Measurements from ENCODE around the gene PREX1.

Gene PREX1

DNA sequence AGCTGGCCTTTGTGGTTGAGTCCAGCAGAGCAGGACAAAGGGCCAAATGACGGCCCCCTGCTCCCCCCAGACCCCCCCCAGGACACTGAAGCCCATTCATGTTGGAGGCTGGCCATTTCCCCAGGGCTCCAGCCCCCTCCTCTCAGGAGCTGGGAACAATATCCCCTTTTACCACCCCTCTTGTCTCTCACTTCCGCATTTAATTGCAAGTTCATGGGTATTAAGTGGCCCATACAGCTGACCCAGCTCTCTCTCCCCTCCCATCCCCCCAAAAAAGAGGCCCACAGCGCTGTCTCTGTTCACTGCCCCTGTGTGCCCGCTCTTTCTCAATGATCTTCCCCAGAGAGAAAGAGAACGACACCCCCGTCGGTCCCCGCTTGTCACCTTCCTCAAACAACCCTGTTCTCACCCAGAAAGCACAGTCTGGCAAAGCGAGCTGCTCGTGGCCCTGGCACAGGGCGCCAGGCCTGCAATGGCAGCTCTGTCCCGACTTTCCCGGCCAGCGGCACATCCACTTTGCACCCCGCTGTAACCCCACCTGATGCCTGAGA lies 30.4 kb downstream of the PREX1 start:
- in situ Hi-C loops (cut with MboI; ENCODE audit: low sequenced_read_pairs): no loop called here

DNA sequence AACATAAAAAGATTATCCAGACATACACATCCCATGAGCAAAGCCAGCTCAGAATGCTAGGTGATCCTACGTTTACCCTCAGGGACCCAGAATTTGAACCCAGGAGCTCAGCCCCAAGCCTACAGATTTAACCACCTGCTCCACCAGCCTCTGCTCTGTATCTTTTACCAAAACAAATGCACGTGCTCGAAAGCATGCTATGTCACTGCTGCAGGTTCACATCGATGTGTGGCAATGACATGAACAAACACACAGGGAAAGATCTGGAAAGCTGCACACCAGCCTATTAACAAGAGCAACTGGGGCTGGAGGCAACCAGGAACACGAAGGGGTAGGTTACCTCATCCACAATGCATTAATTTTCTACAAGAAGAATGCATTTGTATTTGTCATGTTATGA lies 32.1 kb downstream of the PREX1 start:
- in situ Hi-C loops (cut with MboI; ENCODE audit: low sequenced_read_pairs): no loop called here

DNA sequence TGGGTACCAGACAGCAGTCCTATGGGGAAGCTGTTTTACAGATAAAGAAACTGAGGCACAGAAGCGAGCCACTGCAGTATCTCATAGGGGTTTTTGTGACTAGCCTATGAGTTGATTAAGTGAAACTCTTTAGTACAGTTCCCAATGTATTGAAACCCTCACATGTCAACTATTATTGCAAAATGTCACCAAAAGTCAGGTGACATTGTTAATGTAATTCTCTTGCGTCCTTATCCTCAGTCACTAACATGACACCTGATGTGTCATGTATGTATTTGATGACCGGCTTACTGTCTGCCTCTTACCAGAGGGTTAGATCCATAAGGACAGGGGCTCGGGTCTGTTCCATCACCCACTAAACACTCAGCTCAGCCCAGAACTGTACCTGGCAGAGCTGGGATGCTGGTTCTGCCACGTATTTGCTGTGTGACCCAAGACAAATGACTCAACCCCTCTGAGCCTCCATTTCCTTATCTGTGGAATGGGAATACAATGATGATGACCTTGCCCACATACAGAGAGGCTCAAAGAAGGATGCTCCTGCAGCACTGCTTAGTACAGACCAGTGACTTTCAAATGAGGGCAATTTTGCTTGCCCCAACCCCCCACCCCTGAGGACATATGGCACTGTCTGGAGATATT lies 32.9 kb downstream of the PREX1 start:
- in situ Hi-C loops (cut with MboI; ENCODE audit: low sequenced_read_pairs): no loop called here

DNA sequence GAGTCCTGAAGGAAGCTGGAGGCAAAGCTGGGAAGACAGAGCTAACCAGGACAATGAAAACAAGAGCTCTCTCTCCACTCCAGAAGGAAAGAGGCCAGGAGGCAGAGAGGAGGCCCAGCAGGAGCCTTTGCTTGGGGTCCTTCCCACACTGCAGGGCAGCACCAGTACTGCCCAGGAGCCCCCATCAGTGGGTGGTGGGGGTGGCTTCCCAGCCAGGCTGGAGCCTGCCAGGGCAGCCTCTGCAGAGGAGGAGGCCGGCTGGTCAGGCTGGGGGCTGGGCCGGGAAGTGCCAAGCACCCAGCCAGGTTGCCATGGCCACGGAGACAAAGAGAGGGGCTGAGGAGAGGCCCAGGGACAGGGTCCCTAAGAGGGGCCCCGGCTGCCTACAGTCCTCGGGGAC lies 33.4 kb downstream of the PREX1 start:
- in situ Hi-C loops (cut with MboI; ENCODE audit: low sequenced_read_pairs): no loop called here

DNA sequence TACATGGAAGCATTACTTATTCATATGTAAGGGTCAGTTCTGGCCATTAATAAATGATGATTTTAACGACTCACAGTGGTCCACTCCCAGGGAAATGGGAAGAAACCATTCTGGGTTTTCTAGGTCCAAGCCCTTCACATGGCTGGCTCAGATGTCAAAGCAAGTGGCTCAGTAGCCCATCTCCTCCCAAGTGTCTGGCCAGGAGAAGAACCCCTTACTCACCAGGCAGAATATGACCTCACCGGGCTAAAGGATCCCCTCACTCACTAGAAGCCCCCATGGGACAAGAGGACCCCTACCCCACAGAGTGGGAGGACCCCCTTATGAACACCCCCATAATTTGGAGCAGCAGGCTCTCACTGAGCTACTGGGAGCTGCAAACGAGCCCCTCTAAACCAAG lies 34.0 kb downstream of the PREX1 start:
- in situ Hi-C loops (cut with MboI; ENCODE audit: low sequenced_read_pairs): no loop called here

DNA sequence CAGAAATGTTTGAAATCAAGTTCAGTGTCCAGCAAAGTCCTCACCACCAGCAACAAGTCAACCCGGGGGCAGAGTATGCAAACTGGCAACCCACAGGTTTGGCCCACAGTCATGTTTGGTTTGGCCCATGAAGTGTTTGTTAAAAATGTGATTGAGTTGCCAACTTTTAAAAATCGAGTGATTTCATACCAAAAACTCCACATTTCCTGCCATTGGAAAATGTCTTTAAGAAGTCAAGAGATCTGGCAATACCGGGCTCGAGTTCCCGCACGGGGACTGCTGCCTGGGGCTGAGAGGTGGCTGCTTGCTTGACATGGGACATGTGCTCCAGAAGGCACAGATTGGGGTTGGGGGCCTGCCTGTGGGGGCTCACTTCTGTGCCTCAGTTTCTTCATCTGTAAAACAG lies 36.1 kb downstream of the PREX1 start:
- in situ Hi-C loops (cut with MboI; ENCODE audit: low sequenced_read_pairs): no loop called here

DNA sequence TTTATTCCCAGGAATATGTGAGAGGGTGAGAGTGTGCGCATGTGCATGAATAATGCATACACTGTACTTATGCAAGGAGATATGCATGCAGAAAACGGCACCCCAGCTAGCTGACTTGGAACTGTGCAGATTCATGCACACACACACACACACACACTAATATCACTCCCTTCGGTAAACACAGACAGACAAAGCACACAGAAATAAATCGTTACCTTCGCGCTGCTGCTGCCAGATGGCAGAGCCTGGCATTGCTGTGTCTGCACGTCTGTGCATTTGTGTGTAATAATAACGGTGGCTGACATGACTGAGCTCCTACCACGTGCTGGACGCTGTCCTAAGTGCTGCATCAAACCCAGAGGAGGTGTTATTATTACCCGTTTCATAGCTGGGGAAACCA lies 36.8 kb downstream of the PREX1 start:
- in situ Hi-C loops (cut with MboI; ENCODE audit: low sequenced_read_pairs): no loop called here

DNA sequence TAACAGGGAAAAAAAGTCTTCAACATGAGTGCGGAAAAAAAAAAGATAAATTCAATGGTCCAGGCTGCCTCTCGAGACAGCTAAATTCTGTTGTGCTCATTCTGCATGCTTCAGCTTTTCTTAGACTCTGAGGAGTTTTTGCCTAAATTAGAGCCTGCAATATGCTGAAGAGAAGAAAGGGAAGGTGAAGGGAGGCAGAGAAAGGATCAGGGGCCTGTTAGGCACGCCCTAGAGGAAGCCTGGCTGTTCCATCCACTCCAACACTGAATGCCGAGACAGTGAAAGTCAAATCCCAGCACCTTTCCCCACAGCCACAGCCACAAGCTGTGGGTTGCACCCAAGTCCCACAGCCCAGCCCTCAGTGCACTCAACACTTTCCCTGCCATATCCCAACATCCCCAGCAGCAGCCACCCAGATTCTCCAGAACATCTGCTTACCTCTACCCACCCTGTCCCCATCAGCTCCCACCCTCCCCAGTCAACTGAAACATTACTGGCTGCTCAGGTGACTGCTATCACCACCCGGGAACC lies 37.3 kb downstream of the PREX1 start:
- in situ Hi-C loops (cut with MboI; ENCODE audit: low sequenced_read_pairs): no loop called here

DNA sequence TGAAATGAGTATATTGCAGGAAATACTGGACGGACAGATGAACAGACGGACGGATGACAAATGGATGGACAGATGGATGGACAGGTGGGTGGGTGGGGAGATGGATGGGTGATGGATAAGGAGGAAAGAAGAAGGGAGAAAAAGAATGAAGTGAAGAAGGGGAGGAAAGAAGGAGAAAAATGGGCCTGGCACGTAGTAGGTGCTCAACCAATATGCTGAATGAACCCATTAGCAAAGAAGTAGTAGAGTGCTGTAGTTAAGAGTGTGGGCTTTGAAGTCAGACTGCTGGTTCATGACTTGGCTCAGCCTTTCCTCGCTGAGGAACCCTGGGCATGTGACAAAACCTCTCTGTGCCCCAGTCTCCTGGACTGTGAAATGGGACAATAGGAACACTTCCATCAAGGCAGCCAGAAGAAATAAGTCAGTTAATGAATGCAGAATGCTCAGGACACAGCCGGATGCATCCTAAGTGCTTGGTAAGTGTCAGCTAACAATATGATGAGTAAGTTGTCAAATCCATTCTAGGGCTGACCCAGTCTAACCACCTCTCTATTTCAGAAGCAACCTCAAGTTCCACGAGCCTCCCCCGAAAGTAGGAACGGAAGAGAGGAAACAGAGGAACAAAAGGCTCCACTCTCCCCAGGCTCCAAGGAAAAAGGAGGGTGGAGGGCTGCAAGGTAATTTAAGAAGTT lies 37.9 kb downstream of the PREX1 start:
- in situ Hi-C loops (cut with MboI; ENCODE audit: low sequenced_read_pairs): no loop called here

DNA sequence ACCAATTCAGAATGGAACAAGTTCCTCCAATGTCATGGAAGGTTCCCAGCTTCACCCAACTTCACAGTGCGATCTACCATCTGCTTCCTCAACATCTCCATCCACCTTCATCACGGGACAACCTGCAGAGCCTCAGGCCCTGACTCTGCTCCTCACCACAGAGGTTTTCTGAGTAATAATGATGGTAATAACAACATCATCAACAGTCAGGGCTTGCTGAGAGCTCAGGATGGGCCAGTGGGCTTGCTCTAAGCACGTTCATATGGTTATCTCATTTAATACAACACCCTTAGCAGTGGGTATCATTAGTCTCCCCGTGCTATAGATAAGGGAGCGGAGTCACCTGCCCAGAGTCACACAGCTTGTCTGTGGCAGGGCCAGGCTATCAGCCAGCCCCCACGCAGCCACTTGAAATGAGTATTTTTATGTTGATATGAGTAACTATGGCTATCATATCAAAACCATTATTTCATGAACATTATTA lies 38.6 kb downstream of the PREX1 start:
- in situ Hi-C loops (cut with MboI; ENCODE audit: low sequenced_read_pairs): no loop called here

DNA sequence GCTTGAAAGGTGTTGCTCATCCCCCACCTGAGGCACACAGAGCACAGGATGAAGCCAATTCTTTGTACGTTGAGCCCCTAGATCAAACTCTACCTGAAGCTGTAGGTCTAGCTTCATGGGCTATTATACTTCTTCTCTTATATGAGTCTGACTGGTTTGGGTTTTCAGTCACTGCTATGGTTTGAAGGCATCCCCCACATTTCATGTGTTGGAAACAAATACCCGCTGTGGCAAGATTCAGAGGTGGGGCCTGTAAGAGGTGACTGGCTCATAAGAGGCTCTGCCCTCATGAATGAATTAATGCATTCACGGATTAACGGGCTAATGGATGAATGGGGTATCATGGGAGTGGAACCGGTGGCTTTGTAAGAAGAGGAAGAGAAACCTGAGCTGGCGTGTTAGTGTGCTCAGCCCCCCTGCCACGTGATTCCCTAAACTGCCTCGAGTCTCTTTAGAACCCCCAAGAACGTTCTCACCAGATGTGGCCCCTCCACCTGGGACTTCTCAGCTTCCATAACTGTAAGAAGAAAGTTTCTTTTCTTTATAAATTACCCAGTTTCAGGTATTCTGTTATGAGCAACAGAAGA lies 39.2 kb downstream of the PREX1 start:
- in situ Hi-C loops (cut with MboI; ENCODE audit: low sequenced_read_pairs): no loop called here

DNA sequence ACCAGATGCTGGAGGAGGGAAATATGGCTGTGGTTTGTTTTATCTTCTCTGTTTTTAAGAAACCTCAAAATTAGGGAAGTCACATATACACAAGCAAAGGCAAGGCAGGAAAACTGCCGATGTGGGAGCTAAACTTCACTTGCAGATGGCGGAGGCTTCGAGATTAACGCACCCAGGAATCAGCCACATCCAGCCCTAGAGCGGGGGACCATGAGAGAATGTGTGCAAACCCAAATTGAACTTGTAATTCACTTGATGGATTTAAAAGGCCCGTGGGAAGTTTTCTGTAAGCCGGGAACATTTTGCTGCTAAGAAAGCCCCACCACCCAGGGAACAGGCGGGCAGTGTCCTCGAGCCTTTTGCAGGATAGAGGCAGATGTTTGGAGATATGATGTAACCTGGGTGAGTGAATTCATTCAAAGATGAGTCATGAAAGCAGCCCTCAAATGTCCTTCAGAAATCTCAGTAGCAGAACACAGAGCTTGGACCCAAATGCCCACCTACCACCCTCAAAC lies 39.9 kb downstream of the PREX1 start:
- in situ Hi-C loops (cut with MboI; ENCODE audit: low sequenced_read_pairs): no loop called here

DNA sequence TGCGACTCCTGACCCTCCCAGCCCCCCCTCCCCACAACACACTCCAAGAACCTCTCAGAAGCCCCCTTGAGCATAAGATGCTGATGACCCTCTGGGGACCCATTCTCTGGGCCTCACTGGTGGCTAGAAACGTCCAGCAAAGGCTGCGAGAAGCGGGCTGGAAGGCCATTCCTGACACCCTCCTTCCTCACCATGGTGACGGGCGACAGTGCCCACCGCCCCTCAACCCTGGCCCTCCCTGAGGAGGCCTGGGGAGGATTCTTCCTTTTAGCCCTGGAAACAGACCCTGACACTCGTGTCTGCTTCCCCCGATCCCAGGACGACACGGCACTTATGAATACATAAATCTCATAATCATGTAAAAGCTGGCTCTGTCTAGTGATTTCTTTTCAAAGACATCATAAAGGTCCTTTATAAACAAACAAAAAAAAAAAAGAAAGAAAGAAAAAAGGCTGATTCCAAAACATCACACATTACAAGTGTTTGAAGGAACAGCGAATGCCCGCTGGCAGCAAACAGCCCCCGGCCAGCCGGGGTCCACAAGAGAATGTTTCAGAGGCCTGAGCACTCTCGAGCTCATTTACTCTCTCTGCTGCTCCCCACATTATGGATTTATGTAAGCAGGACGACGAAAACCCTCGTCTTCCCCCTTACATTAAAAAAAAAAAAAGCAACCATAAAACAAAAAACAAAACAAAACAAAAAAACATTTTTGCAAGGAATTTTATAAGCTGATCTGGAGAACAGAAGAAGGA lies 40.7 kb downstream of the PREX1 start:
- in situ Hi-C loops (cut with MboI; ENCODE audit: low sequenced_read_pairs): no loop called here

DNA sequence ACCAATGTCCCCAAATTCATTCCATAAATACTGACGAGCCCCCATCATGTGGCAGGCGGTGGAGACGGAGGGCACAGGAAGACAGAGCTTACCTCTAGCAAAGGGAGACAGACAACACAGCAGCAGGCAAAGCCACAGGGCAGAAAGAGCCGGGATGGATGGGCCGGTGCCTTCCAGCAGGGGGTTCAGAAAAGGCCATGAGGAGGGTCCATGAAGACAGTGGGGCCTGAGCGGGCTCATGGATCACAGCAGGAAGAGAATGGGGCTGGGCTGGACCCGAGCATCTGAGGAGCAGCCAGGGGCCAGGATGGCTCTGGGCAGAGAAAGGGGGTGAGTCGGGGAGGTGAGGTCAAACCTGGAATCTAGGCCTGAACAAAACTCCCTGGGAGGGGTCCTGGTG lies 42.0 kb downstream of the PREX1 start:
- in situ Hi-C loops (cut with MboI; ENCODE audit: low sequenced_read_pairs): no loop called here

DNA sequence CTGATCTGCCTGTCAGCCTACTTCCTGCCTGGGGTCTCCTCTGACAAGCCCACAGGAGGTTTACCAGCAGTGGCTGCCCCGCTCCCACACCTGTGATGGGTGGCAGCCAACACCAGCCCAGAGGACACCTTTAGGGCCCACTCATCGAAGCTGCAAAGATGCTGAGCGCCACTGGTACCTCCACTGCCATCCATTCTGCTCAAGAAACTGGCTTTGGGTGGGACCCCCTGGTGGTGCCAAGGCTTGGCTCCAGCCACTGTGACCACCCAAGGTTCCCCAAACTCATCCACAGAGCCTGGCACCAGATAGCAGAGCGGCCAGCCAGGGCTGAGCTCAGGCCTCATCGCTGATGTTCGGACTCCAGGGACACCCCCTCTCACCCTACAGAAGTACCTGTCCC lies 42.5 kb downstream of the PREX1 start:
- in situ Hi-C loops (cut with MboI; ENCODE audit: low sequenced_read_pairs): no loop called here

DNA sequence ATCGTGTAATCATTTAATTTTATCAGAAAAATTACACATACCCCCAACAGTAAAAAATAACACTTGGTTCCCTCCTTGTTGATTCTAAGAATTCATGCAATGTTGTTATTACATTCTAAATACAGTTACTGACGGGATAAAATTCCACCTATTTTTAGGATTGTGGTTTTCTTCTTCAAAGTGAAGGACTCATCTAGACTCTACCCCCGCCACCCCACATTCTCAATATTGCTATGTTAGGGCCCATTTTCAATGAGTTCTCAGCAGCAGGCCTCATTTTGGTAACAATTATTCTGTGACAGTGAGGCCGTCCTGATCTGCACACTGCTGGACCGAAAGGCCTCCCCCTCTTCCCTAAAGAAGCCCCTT lies 43.5 kb downstream of the PREX1 start:
- in situ Hi-C loops (cut with MboI; ENCODE audit: low sequenced_read_pairs): no loop called here

DNA sequence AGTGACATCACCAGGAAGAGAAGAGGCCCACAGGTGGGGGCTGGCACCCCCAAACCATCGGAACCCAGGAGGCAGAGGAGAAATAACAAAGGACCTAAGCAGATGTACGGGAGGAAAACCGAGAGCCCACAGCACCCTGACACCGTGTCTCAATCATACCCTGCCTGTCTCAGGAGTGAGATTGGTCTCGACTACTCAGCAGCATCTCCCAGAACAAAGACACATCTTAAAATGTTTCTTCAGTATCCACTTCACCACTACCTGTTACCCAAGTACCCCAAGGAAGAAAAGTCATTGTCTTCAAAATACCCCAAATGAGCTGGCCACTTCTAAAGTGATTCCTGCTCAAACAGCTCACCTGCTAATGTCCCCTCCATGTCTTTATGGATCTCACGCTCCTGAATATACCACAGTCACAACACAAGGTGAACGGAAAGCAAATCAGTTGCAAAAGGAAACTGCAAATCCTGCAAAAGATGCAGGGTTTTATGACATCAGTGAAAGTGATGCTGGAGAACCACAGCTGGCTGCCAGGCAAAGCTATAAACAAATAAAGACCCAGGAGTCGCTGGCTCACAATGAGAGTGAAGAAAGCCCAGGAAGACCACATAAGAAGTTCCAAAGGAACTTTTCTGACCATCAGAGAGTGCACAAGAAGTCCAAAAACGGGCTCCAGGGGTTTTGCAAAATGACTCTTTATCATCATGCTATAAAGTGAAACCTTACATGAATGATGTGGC lies 44.1 kb downstream of the PREX1 start:
- in situ Hi-C loops (cut with MboI; ENCODE audit: low sequenced_read_pairs): no loop called here

DNA sequence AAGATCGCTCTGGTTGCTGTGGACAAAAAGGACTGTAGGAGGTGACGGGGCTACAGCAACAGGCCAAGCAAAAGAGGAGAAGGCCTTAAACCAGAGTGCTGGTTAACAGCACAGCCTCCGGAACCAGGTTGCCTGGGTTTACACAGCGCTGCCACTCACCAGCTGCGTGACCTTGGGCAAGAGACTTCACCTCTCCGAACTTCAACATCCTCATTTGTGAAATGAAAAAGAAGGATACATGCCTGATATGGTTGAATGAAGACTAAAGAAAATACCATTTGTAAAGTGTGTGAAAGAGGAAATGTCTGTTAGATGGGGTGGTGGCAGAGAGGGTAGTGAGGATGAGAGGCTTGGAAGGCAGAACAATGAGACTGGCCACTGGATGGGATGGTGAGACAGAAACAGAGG lies 44.9 kb downstream of the PREX1 start:
- in situ Hi-C loops (cut with MboI; ENCODE audit: low sequenced_read_pairs): no loop called here

DNA sequence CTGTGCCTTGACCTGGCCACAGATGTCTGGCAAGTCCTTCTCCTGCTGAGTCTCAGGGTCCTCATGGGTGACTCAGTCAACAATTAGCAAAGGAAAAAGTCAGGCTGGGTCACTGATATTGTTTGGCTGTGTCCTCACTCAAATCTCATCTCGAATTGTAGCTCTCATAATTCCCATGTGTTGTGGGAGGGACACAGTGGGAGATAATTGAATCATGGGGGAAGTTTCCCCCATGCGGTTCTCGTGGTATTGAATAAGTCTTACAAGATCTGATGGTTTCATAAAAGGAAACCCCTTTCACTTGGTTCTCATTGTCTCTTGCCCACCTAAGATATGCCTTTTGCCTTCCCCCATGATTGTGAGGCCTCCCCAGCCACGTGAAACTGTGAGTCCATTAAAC lies 45.7 kb downstream of the PREX1 start:
- in situ Hi-C loops (cut with MboI; ENCODE audit: low sequenced_read_pairs): no loop called here

DNA sequence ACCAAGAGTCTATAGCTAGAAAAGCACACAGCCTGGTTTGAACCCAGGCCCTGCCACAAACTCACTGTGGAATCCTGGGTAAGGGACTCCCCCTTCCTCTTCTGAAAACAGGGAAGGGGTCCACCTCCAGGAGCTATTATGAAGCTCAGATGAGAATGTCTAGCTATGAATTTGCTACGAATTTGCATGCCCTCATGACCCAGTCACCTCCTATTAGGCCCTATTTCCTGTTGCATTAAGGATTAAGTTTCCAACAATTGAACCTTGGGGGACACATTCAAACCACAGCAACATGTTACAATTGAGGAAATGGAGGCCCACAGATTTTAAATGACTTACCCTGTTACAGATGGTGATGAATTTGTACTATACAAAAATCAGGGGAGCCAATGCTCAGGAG lies 46.2 kb downstream of the PREX1 start:
- in situ Hi-C loops (cut with MboI; ENCODE audit: low sequenced_read_pairs): no loop called here
